ENCODE measurements around the gene ZNF432. TPM values are rescaled to one million over a fixed set of nuclear protein-coding genes. Genes with fewer than 3 reads are reported as not detected.

ZNF432 gene
- total and polyA plus RNA-seq, 2 donors (not counting 3 experiments of a cell fraction or from before 2014, with no cell fraction given) = 3.5 to 10.9 TPM

- Histone ChIP-seq H3K9me1 (replicated peaks; ENCODE audit: control insufficient read depth, extremely low read depth, insufficient read depth, low read length) (no peaks in the 10 kb centered on the region), H3K27me3 (ENCODE audit: control insufficient read depth in 2 of 2, insufficient read depth in 2 of 2, low read length in 2 of 2) (no peaks in the 10 kb centered on the region), H3K79me2 (ENCODE audit: control insufficient read depth, insufficient read depth, low read length) (peaks cover 4% of the 10 kb centered on the region), H3K4me2 (ENCODE audit: insufficient read depth, low read length) (no peak overlapping the region), H3K27ac (ENCODE audit: insufficient read depth, low read depth, low read length) (no peak overlapping the region), H3K9ac (replicated peaks; ENCODE audit: extremely low read depth, insufficient read depth, low read length) (no peak overlapping the region), H3K9me3 (replicated peaks; ENCODE audit: control insufficient read depth, insufficient read depth, low read length) (peaks cover 27% of the 10 kb centered on the region), H4K20me1 (replicated peaks; ENCODE audit: control insufficient read depth, extremely low read depth, insufficient read depth, low read length) (peaks cover 3% of the 10 kb centered on the region), H3K4me1 (ENCODE audit: control insufficient read depth, extremely low read depth, insufficient read depth, low read length) (no peaks in the 10 kb centered on the region), H3K4me3 (replicated peaks in 1 of 3; ENCODE audit: insufficient read depth in 1 of 3, low read depth in 1 of 3, low read length in 3 of 3) (no peak overlapping the region), H2AFZ (ENCODE audit: low read depth, low read length) (no peak overlapping the region), H3K36me3 (ENCODE audit: control insufficient read depth in 2 of 2, extremely low read depth in 1 of 2, insufficient read depth in 2 of 2, low read length in 2 of 2) (peaks cover 0 to 23% of the 10 kb centered on the region in 2 experiments)
- TF ChIP-seq POLR2A (IDR thresholded peaks at IDR 0.05; ENCODE audit: low read depth, low read length) (no peak), MAX (IDR thresholded peaks at IDR 0.05; ENCODE audit: insufficient read depth, insufficient read length) (no peak), POLR2AphosphoS5 (IDR thresholded peaks at IDR 0.05; ENCODE audit: insufficient read depth, low read depth, low read length) (no peak), MYC (IDR thresholded peaks at IDR 0.05; ENCODE audit: low read depth, low read length) (no peak), GATA2 (IDR thresholded peaks at IDR 0.05; ENCODE audit: insufficient read depth, insufficient read length, low read depth, low read length) (no peak), JUN (IDR thresholded peaks at IDR 0.05; ENCODE audit: borderline replicate concordance, insufficient read depth, insufficient read length, low read depth) (no peak), EZH2 (IDR thresholded peaks at IDR 0.05; ENCODE audit: borderline replicate concordance, low read depth, low read length, severe bottlenecking) (no peak), CTCF (IDR thresholded peaks at IDR 0.05; ENCODE audit: extremely low read depth in 1 of 2, insufficient read depth in 1 of 2, low read depth in 1 of 2, low read length in 2 of 2) (no peak), FOS (IDR thresholded peaks at IDR 0.05; ENCODE audit: borderline replicate concordance, insufficient read depth, low read length) (no peak)
- ChIA-PET CTCF (no interaction called here), POLR2A (no interaction called here)
- intact Hi-C loops (cut with micrococcal nuclease) = no loop called here
- FAIRE-seq (no peak), DNase-seq (ENCODE audit: low read depth, low spot score) (no peak)
- dilution Hi-C loops (cut with MboI; ENCODE audit: extremely low pct_ligation_motif_present, low sequenced_read_pairs) = no loop called here
- no TSS peak for BruUV-seq (replicated peaks)
Observed at GRCh38 chr19:52066258-52066863, 17.7 kb upstream of the ZNF432 start.

All from endothelial cell of umbilical vein (primary cell).